ENCODE measurements around the gene ANKRD10. TPM values are rescaled to one million over a fixed set of nuclear protein-coding genes. Genes with fewer than 3 reads are reported as not detected.

The ANKRD10 gene
- total RNA-seq, 1 donor from 2014 or later = 54.9 TPM

- TF ChIP-seq CTCF (conservative IDR thresholded peaks at IDR 0.05; ENCODE audit: low read depth, low read length) = no peak
- DNase-seq (ENCODE audit: low read depth) = no peak
- peak overlapping the region; percentile 94 for H3K4me3 ChIP-seq (ENCODE audit: low read depth, low read length)
Observed at GRCh38 chr13:110912651-110913051, 2.2 kb downstream of the ANKRD10 start.

GRCh38 chr13:110911880-110912279 is 3.0 kb downstream of the ANKRD10 start:
- peak overlapping the region; percentile 94 for H3K4me3 ChIP-seq (ENCODE audit: low read depth, low read length)
- TF ChIP-seq CTCF (conservative IDR thresholded peaks at IDR 0.05; ENCODE audit: low read depth, low read length) = no peak
- no peak for DNase-seq (ENCODE audit: low read depth)

GRCh38 chr13:110910013-110910890 is 4.6 kb downstream of the ANKRD10 start:
- no peak for TF ChIP-seq CTCF (conservative IDR thresholded peaks at IDR 0.05; ENCODE audit: low read depth, low read length)
- H3K4me3 ChIP-seq (ENCODE audit: low read depth, low read length) = no peak overlapping the region
- DNase-seq (ENCODE audit: low read depth) = no peak

GRCh38 chr13:110907951-110908898 is 6.6 kb downstream of the ANKRD10 start:
- TF ChIP-seq CTCF (conservative IDR thresholded peaks at IDR 0.05; ENCODE audit: low read depth, low read length) = no peak
- no peak overlapping the region for H3K4me3 ChIP-seq (ENCODE audit: low read depth, low read length)
- DNase-seq (ENCODE audit: low read depth) = no peak

- DNase-seq (ENCODE audit: low read depth) = no peak
- TF ChIP-seq CTCF (conservative IDR thresholded peaks at IDR 0.05; ENCODE audit: low read depth, low read length) = no peak
Observed at GRCh38 chr13:110907301-110907700, 7.6 kb downstream of the ANKRD10 start.

GRCh38 chr13:110904748-110905147 is 10.1 kb downstream of the ANKRD10 start:
- no peak overlapping the region for H3K4me3 ChIP-seq (ENCODE audit: low read depth, low read length)
- DNase-seq (ENCODE audit: low read depth) = no peak
- TF ChIP-seq CTCF (conservative IDR thresholded peaks at IDR 0.05; ENCODE audit: low read depth, low read length) = no peak

More at GRCh38 chr13:110907301-110907700, 7.6 kb downstream of the ANKRD10 start:
- H3K4me3 ChIP-seq (ENCODE audit: low read depth, low read length) = no peak overlapping the region

Measured in epithelial cell of proximal tubule (primary cell).